Prostate gland (tissue), 2 donors: Measurements from ENCODE around the gene SLC38A8. TPM values are rescaled to one million over a fixed set of nuclear protein-coding genes. Genes with fewer than 3 reads are reported as not detected.

Experiments
- DNase-seq: peaks from one replicate; pipeline ENCODE4 v3.0.0-alpha.2; 2019; ENCODE audit warnings: low spot score
- H3K27ac ChIP-seq, 2 donors: fragments of 200-600 bp; sonication (generic); 2 replicates each; pipeline ENCODE4 v1.5.1; 2017 to 2019
- H3K27me3 ChIP-seq: fragments of 200-600 bp; sonication (generic); replicated peaks from 2 replicates; pipeline ENCODE4 v1.5.1; 2019; ENCODE audit not compliant: insufficient read depth
- H3K36me3 ChIP-seq, 2 donors: fragments of 200-600 bp; sonication (generic); 1 replicate in 1 of 2; 2 replicates in 1 of 2; pipeline versions ENCODE4 v1.5.1 to v1.8.1; 2017 to 2019
- H3K4me1 ChIP-seq: fragments of 200-600 bp; sonication (generic); replicated peaks from 2 replicates; pipeline ENCODE4 v1.5.1; 2019
- H3K4me3 ChIP-seq, 2 donors: fragments of 200-600 bp; sonication (generic); 2 replicates each; pipeline ENCODE4 v1.5.1; 2017 to 2019
- H3K9me3 ChIP-seq: fragments of 200-600 bp; sonication (generic); 2 replicates; pipeline ENCODE4 v1.5.1; 2017
- CTCF ChIP-seq, 4 experiments: fragments of 200-600 bp in 2 of 4; fragments of 450-650 bp in 2 of 4; sonication (generic) in 2 of 4; IDR thresholded peaks; 1 replicate in 3 of 4; 2 replicates in 1 of 4; pipeline ENCODE4 v1.5.1; 2016 to 2019; ENCODE audit warnings: antibody characterized with exemption in 4 of 4, mild to moderate bottlenecking in 2 of 4, moderate library complexity in 2 of 4
- POLR2A ChIP-seq: fragments of 450-650 bp; IDR thresholded peaks from one replicate; pipeline ENCODE4 v1.6.1; 2016; ENCODE audit warnings: antibody characterized with exemption, mild to moderate bottlenecking
- POLR2AphosphoS5 ChIP-seq: sonication (generic); formaldehyde crosslinking; IDR thresholded peaks from one replicate; pipeline ENCODE4 v1.6.1; 2017; ENCODE audit warnings: antibody characterized with exemption
- WGBS: methylation state at CpG from one replicate; pipeline ENCODE4 v1.1.5; 2018; 5-methylcytosine and 5-hydroxymethylcytosine counted together
- intact Hi-C: fragments of 100-400 bp; cut with DNase I; formaldehyde crosslinking; loops from one replicate; pipeline ENCODE4 v1.14.2; 2022
- total RNA-seq, 2 donors: library from RNA; depleted of rRNA; stranded (reverse); fragments of >200 nt; gene quantifications; one replicate each; pipeline ENCODE4 v1.1.0, GENCODE V29; 2016

Gene SLC38A8
- total RNA-seq, 2 donors from 2014 or later: not detected

DNA sequence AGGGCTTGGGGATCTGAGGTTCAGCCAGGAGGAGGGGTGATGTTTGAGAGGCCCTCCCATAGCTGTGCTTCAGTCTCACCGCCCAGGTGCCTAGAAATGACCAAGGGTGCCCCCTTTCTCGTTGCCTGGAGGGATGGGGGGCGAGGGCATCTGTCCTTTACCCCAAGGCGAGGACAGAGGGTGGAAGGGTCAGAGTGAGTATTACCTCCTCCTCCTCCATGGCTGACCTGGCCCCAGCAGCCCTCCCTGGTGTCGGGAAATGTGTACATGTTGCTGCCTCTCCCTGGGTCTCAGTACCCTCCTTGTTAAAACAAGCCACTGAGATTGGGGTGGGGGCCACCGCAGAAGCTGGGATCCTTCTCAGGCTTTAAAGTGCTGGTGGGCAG, 72.2 kb downstream of the SLC38A8 start:
- no peaks in the 10 kb centered on the region for H3K4me1 ChIP-seq
- intact Hi-C loops: no loop called here
- H3K4me3 ChIP-seq: no peak overlapping the region
- H3K27me3 ChIP-seq: no peaks in the 10 kb centered on the region
- DNase-seq: no peak
- H3K27ac ChIP-seq: no peak overlapping the region
- H3K36me3 ChIP-seq: no peaks in the 10 kb centered on the region
- TF ChIP-seq POLR2A (no peak), CTCF (IDR thresholded peaks at IDR 0.05) (no peak), POLR2AphosphoS5 (no peak)
- no peaks in the 10 kb centered on the region for H3K9me3 ChIP-seq
- WGBS: 92% methylated on average over 6 of the region's 6 CpGs

DNA sequence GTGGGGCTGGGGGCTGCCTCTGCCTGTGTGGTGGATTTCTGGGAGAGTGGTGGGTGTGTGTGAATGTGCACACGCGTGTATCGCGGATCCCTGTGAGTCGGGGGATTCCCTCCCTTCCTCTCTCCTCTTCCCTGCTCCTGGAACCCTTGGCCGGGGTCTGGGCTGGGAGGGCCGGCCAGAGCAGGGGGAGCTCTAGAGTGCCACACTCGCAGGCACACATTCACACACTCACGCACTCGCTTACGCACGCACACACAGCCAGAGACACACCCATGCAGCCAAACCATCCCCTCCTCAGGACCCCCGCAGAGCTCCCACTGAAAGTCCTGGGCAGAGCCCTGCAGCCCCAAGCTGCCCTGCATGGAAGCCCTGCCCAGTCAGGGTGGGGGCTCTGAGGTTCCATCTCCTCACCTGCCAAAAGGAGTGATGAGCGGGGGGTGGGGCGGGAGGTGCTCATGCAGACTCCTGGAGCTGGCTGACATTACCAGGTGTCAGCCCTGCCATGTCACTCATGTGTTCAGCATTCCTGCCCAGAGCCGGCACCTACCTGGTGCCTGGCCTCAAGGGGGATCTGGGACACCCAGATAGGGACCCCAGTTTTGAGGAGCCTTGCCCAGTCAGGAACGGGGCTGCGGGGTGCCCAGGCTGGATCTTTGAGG, 72.7 kb downstream of the SLC38A8 start:
- intact Hi-C loops: loop anchor here (5.0 to 10.0 kb wide), 3 partner anchors 92 to 515 kb away; no protein-coding TSS in a partner anchor

GRCh38 chr16:83968891-83969649, 73.5 kb downstream of the SLC38A8 start:
- Histone ChIP-seq H3K27me3 (no peaks in the 10 kb centered on the region), H3K9me3 (no peaks in the 10 kb centered on the region), H3K27ac (no peak overlapping the region), H3K36me3 (no peaks in the 10 kb centered on the region), H3K4me3 (no peak overlapping the region), H3K4me1 (no peaks in the 10 kb centered on the region)
- TF ChIP-seq CTCF (IDR thresholded peaks at IDR 0.05): no peak
- no peak for TF ChIP-seq POLR2AphosphoS5
- no peak for TF ChIP-seq POLR2A
- intact Hi-C loops: loop anchor here (5.0 to 10.0 kb wide), 3 partner anchors 93 to 516 kb away; no protein-coding TSS in a partner anchor
- no peak for DNase-seq
- 14% methylated on average over 25 of the region's 45 CpGs for WGBS

More for the DNA sequence above, 72.7 kb downstream of the SLC38A8 start:
- DNase-seq: no peak
- 64% methylated on average over 18 of the region's 18 CpGs for WGBS
- Histone ChIP-seq H3K4me1 (no peaks in the 10 kb centered on the region), H3K9me3 (no peaks in the 10 kb centered on the region), H3K36me3 (no peaks in the 10 kb centered on the region), H3K27ac (no peak overlapping the region), H3K4me3 (no peak overlapping the region), H3K27me3 (no peaks in the 10 kb centered on the region)
- no peak for TF ChIP-seq POLR2A
- TF ChIP-seq CTCF (IDR thresholded peaks at IDR 0.05): no peak
- TF ChIP-seq POLR2AphosphoS5: no peak

DNA sequence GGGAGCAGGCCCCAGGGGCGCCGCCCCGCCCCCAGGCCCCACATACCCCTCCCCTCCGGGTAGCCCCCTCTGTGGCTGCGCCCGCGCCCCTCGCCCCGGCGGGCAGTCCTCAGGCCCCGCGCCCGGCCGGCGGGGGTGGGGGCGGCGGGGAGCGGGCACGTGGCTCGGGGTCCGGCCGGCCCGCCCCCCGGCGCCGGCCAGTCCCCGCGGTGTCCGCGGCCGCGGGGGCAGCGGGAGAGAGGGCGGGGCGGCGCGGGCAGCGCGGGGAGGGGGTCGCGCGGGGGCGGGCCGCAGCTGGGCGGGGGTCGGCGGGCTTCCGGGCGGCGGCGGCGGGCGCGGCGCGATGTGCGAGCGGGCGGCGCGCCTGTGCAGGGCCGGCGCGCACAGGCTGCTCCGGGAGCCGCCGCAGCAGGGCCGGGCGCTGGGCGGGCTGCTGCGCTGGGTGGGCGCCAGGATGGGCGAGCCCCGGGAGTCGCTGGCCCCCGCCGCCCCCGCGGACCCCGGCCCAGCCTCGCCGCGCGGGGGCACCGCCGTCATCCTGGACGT, 74.2 kb downstream of the SLC38A8 start:
- no peaks in the 10 kb centered on the region for H3K27me3 ChIP-seq
- H3K4me3 ChIP-seq: peak overlapping the region; percentile 29 to 31
- H3K36me3 ChIP-seq: no peaks in the 10 kb centered on the region
- TF ChIP-seq CTCF (IDR thresholded peaks at IDR 0.05) (no peak), POLR2A (no peak), POLR2AphosphoS5 (no peak)
- no peaks in the 10 kb centered on the region for H3K4me1 ChIP-seq
- H3K9me3 ChIP-seq: no peaks in the 10 kb centered on the region
- H3K27ac ChIP-seq: no peak overlapping the region
- DNase-seq: no peak
- intact Hi-C loops: loop anchor here (5.0 to 10.0 kb wide), 3 partner anchors 94 to 516 kb away; no protein-coding TSS in a partner anchor
- 3% methylated on average over 7 of the region's 87 CpGs for WGBS
